HG03354 (cell line): ENCODE results near the gene LARP1B.
"Not testable (repeated sequence)": the region's sequence is repeated elsewhere in the genome, so short reads cannot be mapped to it uniquely, and the experiment has no call there.

Experiments
- ATAC-seq: cut with Tn5 transposase; IDR thresholded peaks from one replicate; pipeline ENCODE4 v1.9.1; 2021; ENCODE audit warnings: mild to moderate bottlenecking; ENCODE audit not compliant: unreplicated experiment, poor library complexity, severe bottlenecking

The LARP1B gene

GRCh38 chr4:128191115-128191781 lies 130.1 kb downstream of the LARP1B start:
- peak; percentile 100 for ATAC-seq

- ATAC-seq: peak; percentile 85
These were observed 159.4 kb downstream of the LARP1B start for GRCh38 chr4:128220286-128221235.

- ATAC-seq: no peak
These were observed 160.5 kb downstream of the LARP1B start for GRCh38 chr4:128221586-128221985.

- no peak for ATAC-seq
These were observed 164.0 kb downstream of the LARP1B start for GRCh38 chr4:128225148-128225547.

GRCh38 chr4:128227991-128228571 lies 167.0 kb downstream of the LARP1B start:
- no peak for ATAC-seq

- no peak for ATAC-seq
These were observed 168.0 kb downstream of the LARP1B start for GRCh38 chr4:128228845-128229795.

- ATAC-seq: no peak
These were observed 171.6 kb downstream of the LARP1B start for GRCh38 chr4:128232719-128233118.

- ATAC-seq: no peak
These were observed 173.7 kb downstream of the LARP1B start for GRCh38 chr4:128234836-128235235.

GRCh38 chr4:128241019-128241418 lies 179.9 kb downstream of the LARP1B start:
- ATAC-seq: no peak

- ATAC-seq: no peak
These were observed 180.4 kb downstream of the LARP1B start for GRCh38 chr4:128241425-128241913.

- ATAC-seq: no peak
These were observed 180.9 kb downstream of the LARP1B start for GRCh38 chr4:128241981-128242380.

- no peak for ATAC-seq
These were observed 181.5 kb downstream of the LARP1B start for GRCh38 chr4:128242601-128243000.

- ATAC-seq: no peak
These were observed 183.3 kb downstream of the LARP1B start for GRCh38 chr4:128244379-128244778.

GRCh38 chr4:128245391-128245790 lies 184.3 kb downstream of the LARP1B start:
- not testable (repeated sequence) for ATAC-seq

GRCh38 chr4:128247906-128248305 lies 186.8 kb downstream of the LARP1B start:
- ATAC-seq: no peak

- ATAC-seq: no peak
These were observed 188.9 kb downstream of the LARP1B start for GRCh38 chr4:128249787-128250668.

- no peak for ATAC-seq
These were observed 194.8 kb downstream of the LARP1B start for GRCh38 chr4:128255906-128256305.

- no peak for ATAC-seq
These were observed 195.4 kb downstream of the LARP1B start for GRCh38 chr4:128256539-128256938.
